Fibroblast of peridontal ligament (primary cell): ENCODE measurements around the gene ALOX15.
"Not testable (repeated sequence)": the region's sequence is repeated elsewhere in the genome, so short reads cannot be mapped to it uniquely, and the experiment has no call there.

Experiments used
- DNase-seq: peaks from one replicate; pipeline ENCODE4 v3.0.0-alpha.2; 2010; ENCODE audit errors: extremely low read depth

The ALOX15 gene

GRCh38 chr17:4655933-4656332 lies 14.5 kb upstream of the ALOX15 start:
- not testable (repeated sequence) for DNase-seq

GRCh38 chr17:4652997-4653396 lies 11.5 kb upstream of the ALOX15 start:
- no peak for DNase-seq

- no peak for DNase-seq
Observed at GRCh38 chr17:4648741-4649140, 7.3 kb upstream of the ALOX15 start.

- DNase-seq = no peak
Observed at GRCh38 chr17:4645642-4646041, 4.2 kb upstream of the ALOX15 start.

- DNase-seq = no peak
Observed at GRCh38 chr17:4643676-4644075, 2.2 kb upstream of the ALOX15 start.

- DNase-seq = no peak
Observed at GRCh38 chr17:4642286-4642685, 808 bp upstream of the ALOX15 start.

- DNase-seq = not testable (repeated sequence)
Observed at GRCh38 chr17:4640569-4641188, 799 bp downstream of the ALOX15 start.

GRCh38 chr17:4639301-4640059 lies 2.0 kb downstream of the ALOX15 start:
- DNase-seq = not testable (repeated sequence)

GRCh38 chr17:4638766-4639165 lies 2.7 kb downstream of the ALOX15 start:
- not testable (repeated sequence) for DNase-seq

- DNase-seq = no peak
Observed at GRCh38 chr17:4636474-4637100, 4.9 kb downstream of the ALOX15 start.

GRCh38 chr17:4635823-4636375 lies 5.6 kb downstream of the ALOX15 start:
- DNase-seq = no peak

GRCh38 chr17:4634976-4635375 lies 6.5 kb downstream of the ALOX15 start:
- no peak for DNase-seq

- no peak for DNase-seq
Observed at GRCh38 chr17:4633643-4634042, 7.8 kb downstream of the ALOX15 start.

- DNase-seq = no peak
Observed at GRCh38 chr17:4632581-4632920, 8.9 kb downstream of the ALOX15 start.

- DNase-seq = no peak
Observed at GRCh38 chr17:4631836-4632580, 9.5 kb downstream of the ALOX15 start.

- no peak for DNase-seq
Observed at GRCh38 chr17:4631431-4631830, 10.0 kb downstream of the ALOX15 start.

- no peak for DNase-seq
Observed at GRCh38 chr17:4626734-4627256, 14.7 kb downstream of the ALOX15 start.

- peak; percentile 81 for DNase-seq
Observed at GRCh38 chr17:4625181-4625617, 16.3 kb downstream of the ALOX15 start.

- peak; percentile 66 for DNase-seq
Observed at GRCh38 chr17:4624451-4624911, 17.0 kb downstream of the ALOX15 start.

GRCh38 chr17:4623249-4623648 lies 18.2 kb downstream of the ALOX15 start:
- peak; percentile 49 for DNase-seq

- no peak for DNase-seq
Observed at GRCh38 chr17:4622375-4622774, 19.1 kb downstream of the ALOX15 start.
